Loucy (cell line): ENCODE results near the gene ANKDD1A.

Source experiments
- CTCF ChIP-seq: fragments of 200-600 bp; sonication (generic); conservative IDR thresholded peaks from 2 replicates; pipeline ENCODE4 v1.5.1; 2014; ENCODE audit warnings: mild to moderate bottlenecking, antibody characterized with exemption, low read length
- EZH2phosphoT487 ChIP-seq: fragments of 200-600 bp; IDR thresholded peaks from 2 replicates; pipeline ENCODE4 v1.6.1; 2018; ENCODE audit warnings: antibody characterized with exemption, mild to moderate bottlenecking, moderate library complexity, borderline replicate concordance

- no peak for TF ChIP-seq CTCF
- TF ChIP-seq EZH2phosphoT487 = no peak
Measured at GRCh38 chr15:64897345-64897985, 14.2 kb upstream of the ANKDD1A start.
